ENCODE data around the gene CACNG5.

The CACNG5 gene

DNA sequence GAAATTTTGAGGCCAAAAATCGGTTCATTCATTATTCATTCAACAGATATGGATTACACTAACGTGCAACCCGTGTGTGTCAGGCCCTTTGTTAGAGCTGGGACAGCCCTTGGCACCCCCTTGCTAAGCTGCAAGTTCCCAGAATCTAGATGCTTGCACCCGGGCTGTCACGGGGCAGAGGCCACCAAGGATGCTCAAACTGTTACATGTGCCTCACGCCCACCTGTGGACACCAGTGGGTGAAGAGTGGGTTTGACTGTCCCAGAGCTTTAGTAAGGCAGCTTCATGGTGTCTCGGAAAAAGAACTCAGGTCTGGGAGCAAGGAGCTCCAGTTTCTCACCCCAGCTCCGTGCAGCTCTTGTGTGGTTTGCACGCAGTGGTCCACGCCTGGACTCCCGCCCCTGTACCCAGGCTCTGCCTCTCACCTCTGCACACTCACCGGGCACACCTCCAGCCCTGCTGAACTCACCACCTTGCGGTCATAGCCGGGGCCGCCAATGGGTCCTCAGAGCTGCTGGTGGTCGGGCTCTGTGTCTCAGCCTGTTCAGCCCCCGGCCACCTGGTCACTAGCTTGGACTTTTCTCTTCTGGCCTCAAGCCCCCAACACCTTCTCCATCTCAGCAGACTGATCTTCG lies 75.9 kb downstream of the CACNG5 start:
- in situ Hi-C loops (cut with MboI; ENCODE audit: low pct_unique_long_range_greater_than_20kb, low sequenced_read_pairs, unreplicated experiment), result no loop called here
- DNase-seq (ENCODE audit: low spot score), result no peak
- TF ChIP-seq, protein P1, sequence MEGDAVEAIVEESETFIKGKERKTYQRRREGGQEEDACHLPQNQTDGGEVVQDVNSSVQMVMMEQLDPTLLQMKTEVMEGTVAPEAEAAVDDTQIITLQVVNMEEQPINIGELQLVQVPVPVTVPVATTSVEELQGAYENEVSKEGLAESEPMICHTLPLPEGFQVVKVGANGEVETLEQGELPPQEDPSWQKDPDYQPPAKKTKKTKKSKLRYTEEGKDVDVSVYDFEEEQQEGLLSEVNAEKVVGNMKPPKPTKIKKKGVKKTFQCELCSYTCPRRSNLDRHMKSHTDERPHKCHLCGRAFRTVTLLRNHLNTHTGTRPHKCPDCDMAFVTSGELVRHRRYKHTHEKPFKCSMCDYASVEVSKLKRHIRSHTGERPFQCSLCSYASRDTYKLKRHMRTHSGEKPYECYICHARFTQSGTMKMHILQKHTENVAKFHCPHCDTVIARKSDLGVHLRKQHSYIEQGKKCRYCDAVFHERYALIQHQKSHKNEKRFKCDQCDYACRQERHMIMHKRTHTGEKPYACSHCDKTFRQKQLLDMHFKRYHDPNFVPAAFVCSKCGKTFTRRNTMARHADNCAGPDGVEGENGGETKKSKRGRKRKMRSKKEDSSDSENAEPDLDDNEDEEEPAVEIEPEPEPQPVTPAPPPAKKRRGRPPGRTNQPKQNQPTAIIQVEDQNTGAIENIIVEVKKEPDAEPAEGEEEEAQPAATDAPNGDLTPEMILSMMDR (IDR thresholded peaks at IDR 0.05; ENCODE audit: extremely low read depth, insufficient read depth, missing control alignments), result no peak

DNA sequence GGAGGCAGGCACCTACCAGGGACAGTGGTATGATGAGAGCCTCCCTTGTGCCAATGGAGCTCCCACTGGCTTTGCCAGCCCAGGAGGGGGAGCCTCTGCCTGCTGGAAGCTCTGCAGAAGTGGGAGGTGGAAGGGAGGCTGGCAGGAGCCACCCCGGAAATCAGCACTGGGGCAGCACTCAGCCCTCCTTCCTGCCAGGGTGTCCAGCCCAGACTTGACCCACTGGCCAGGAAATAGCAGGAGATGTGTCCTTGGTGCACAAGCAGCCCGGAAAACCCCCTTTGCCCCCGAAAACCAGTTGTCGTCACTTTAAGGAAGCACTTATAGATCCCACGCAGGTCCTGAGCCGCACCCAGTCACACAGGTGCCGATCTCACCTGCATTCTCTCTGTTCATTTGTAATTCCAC lies 80.3 kb downstream of the CACNG5 start:
- in situ Hi-C loops (cut with MboI; ENCODE audit: low pct_unique_long_range_greater_than_20kb, low sequenced_read_pairs, unreplicated experiment), result no loop called here
- no peak for DNase-seq (ENCODE audit: low spot score)
- TF ChIP-seq, protein P1 (IDR thresholded peaks at IDR 0.05; ENCODE audit: extremely low read depth, insufficient read depth, missing control alignments), result peak; percentile 10

DNA sequence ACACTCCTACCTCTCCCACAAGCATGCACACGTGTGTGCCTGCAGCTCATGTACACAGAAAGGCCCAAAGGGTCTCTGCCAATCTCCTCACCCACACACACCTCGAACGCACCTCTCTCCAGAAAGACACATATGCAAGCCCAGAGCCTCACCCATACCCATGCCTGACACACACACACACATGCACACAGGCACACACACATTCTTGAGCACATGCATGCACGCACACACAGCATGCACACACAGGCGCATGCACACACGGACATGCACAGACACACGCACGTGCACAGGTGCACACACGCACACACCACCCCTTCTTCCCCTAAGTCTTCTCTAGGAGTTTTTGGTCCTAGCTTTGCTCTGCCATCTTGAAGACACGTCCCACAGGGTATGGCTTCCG lies 80.9 kb downstream of the CACNG5 start:
- TF ChIP-seq, protein P1 (IDR thresholded peaks at IDR 0.05; ENCODE audit: extremely low read depth, insufficient read depth, missing control alignments), result no peak
- DNase-seq (ENCODE audit: low spot score), result no peak
- in situ Hi-C loops (cut with MboI; ENCODE audit: low pct_unique_long_range_greater_than_20kb, low sequenced_read_pairs, unreplicated experiment), result no loop called here

- no peak for DNase-seq (ENCODE audit: low spot score)
- TF ChIP-seq, protein P1 (IDR thresholded peaks at IDR 0.05; ENCODE audit: extremely low read depth, insufficient read depth, missing control alignments), result no peak
- in situ Hi-C loops (cut with MboI; ENCODE audit: low pct_unique_long_range_greater_than_20kb, low sequenced_read_pairs, unreplicated experiment), result no loop called here
Measured at GRCh38 chr17:66916946-66917345, 82.0 kb downstream of the CACNG5 start.

- no peak for DNase-seq (ENCODE audit: low spot score)
- TF ChIP-seq, protein P1 (IDR thresholded peaks at IDR 0.05; ENCODE audit: extremely low read depth, insufficient read depth, missing control alignments), result no peak
- in situ Hi-C loops (cut with MboI; ENCODE audit: low pct_unique_long_range_greater_than_20kb, low sequenced_read_pairs, unreplicated experiment), result no loop called here
Measured at GRCh38 chr17:66918896-66919295, 84.0 kb downstream of the CACNG5 start.

DNA sequence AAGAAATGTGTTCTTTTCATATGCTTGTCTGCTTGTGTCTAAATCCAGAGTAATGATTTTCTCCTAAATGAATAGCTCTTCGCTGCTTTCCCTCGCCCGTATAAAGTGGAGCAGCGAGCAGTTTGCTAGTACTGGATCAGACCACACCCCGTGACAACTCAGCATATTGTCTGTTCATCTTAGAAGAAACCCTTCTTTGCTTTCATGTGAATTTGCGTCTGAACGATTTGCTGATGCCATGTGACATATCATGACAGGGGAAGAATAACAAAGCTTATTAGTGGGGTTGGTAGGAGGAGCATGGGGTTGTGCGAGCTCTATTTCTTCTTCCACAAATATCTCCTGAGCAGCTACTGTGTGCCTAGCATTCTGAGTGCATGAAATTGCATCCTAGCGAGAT lies 85.5 kb downstream of the CACNG5 start:
- no peak for DNase-seq (ENCODE audit: low spot score)
- in situ Hi-C loops (cut with MboI; ENCODE audit: low pct_unique_long_range_greater_than_20kb, low sequenced_read_pairs, unreplicated experiment), result no loop called here
- TF ChIP-seq, protein P1 (IDR thresholded peaks at IDR 0.05; ENCODE audit: extremely low read depth, insufficient read depth, missing control alignments), result no peak

Data from GM13977 (cell line).